HG02759 (cell line): Measurements from ENCODE around the gene SLC23A3.

ENCODE experiments used
- ATAC-seq: cut with Tn5 transposase; IDR thresholded peaks from one replicate; pipeline ENCODE4 v1.9.1; 2021; ENCODE audit warnings: mild to moderate bottlenecking, moderate library complexity; ENCODE audit not compliant: unreplicated experiment

SLC23A3 gene

DNA sequence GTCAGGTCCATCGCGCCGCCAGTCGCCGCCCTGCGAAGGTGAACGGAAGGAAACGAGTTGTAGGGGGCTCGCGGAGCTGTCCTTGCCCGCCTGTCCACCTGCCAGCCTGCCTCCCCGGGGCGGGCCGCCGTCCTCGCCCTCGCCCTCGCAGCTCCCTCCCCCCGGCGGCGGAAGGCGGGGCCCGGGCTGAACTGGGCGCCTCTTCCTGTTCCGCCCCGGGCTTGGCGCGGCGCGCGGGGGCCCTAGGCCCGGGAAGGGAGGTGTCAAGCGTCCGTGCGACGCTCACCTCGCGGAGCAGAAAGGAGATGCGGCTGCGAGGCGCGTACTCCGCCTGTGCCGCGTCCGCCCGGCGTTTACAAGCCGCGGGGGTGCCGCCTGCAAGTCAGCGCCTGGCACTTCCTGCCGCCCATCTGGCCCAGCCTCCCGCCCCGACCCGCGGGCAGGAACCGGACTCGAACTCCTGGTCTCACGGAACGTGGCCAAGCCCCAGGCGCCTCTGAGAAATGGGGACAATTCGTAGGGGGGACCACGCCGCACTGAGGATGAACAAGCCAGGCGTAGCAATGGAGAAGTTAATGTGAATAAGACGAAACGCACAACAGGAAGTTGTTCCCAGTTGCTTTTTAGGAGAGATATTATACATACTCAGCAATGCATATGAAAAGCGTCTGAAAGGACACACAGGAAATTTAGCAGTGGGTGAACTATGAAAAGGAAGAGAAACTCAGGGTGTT lies 7.2 kb upstream of the SLC23A3 start, which contains the start of gene CNPPD1:
TSS of gene CNPPD1 (minus strand) at position 108 of the 734 bp plus-strand sequence. CDS start at position 11, 97 bp downstream.
- peak; percentile 70 for ATAC-seq

DNA sequence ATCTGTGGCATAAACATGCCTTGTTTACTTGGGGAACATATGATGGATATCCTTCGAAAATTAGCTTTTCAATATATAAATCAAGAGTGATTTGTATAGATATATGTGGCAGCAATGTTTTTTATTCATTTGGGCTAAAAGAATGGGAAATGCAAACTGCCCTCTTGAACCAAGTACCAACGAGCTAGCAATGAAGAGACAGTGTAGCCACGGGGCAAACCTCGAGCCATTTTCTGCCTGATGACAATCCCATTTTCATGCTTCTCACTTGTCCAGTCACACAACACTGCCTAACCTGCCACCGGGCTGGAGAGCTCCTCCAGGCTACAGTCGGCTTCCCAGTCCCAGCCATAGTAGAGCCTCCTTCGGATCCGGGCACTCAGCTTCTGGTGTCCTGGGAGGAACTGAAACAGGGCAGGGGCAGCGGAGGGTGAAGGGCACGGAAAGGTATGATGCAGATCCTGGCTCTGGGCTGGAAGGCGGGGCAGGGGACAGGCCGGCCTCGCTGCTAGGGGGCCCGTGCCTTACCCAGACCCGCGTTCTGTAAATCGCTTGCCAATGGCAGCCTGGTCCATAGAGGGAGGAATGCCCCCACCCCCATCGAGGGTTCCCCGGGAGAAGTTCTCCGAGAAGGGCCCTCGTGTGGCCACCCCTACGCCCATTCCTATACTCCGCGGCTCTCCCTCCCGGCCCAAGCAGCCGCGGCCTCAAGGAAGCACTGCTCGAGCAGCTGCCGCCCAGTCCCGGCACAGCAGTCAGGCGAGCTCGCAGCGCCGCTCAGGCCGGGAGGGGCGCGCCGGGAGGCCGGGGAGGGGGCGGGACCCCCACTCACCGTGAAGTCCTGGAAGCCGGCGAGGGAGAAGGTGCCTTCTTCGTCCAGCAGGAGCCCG lies 6.3 kb upstream of the SLC23A3 start:
- peak; percentile 28 for ATAC-seq

DNA sequence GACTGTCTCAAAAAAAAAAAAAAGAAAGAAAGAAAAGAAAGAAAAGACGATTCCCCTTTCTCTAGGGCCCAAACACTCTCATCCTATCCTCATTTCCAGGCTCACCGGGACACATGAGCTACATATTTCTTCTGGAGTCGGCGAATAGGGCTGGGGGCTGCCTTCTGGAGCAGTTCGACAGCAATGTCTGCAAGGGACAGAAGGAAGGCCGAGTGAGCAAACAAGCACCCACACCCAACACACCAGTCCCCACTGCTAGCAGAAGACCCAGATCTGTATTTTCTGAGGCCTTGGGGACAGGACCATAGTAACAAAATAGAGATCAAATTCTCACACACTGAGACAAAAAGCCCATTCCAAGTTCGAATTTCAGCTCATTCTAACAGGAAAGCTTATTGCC lies 5.7 kb upstream of the SLC23A3 start:
- ATAC-seq = no peak

DNA sequence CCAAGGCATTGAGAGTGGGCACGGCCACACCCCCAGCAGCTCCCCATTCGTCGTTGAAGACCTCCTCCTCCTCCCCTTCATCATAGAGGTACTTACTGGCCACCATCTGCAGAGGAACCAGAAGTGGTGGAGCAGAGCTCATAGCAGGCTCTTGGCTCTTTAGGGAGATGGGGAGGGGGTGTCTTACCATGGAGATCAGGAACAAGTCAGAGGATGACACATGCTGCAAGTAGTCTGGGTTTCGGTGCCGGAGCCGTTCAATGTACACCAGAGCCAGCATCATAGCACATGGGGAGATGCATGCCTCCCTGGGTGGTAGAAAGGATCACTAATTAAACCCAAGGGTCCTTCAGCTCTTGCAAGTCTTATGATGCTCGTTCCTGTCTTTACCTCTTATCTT lies 5.0 kb upstream of the SLC23A3 start:
- ATAC-seq = no peak

DNA sequence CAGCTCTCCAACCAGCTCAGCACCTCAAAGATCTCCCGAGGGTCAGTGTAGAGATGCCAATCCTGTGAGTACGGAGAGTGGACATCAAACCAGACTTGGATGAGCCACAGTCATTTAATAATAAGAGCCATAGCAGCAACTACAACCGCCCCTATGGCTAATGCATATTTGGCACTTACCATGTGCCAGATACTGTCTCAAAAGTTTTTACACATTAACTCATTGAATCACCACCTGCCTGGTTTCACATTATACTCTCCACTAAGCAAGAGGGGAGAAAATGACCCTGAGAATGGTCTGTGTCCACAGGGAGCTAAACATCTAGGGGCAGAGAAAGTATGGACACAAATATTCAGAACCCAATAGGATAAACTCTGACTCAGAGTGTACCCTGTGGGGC lies 4.3 kb upstream of the SLC23A3 start:
- ATAC-seq = no peak

DNA sequence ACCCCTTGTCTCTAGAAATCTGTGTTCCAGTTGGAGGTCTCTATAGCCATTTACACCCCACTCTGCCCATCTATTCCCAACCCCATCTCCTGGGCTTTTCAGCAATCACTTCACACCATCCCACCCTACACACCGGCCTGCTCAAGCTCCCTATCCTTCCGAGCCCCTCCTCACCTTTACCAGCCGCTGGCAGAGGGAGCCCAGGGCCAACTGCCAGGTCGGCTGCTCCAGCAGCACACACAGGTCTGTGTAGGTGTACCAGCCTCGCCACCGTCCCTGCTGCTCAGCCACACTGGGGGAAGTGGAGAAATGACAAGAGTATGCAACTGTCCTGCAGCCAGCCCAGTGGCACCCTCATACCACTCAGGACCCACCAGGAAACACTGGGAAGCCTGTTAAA lies 3.3 kb upstream of the SLC23A3 start:
- ATAC-seq = no peak

GRCh38 chr2:219172231-219173154 lies 2.7 kb upstream of the SLC23A3 start:
- no peak for ATAC-seq

DNA sequence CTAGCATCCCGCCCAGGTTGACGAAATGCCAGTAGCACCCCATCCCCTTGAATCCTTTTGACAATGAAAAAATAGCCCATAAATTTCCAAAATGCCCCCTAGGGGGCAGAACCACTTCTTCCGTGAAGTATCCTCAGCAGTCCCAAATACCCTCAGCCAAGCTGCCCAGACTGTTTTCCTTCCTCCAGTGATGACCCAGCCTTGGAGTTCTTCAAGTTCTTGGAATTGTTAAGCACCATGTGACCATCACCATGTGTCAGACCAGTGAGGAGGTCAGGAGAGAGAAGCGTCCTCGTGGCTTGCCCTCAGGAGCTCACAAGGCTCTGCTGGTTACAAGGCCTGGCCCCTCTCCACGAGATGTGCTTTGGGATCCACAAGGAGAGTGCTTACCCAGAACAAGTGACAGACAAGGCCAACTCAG lies 1.4 kb upstream of the SLC23A3 start:
- ATAC-seq = no peak

DNA sequence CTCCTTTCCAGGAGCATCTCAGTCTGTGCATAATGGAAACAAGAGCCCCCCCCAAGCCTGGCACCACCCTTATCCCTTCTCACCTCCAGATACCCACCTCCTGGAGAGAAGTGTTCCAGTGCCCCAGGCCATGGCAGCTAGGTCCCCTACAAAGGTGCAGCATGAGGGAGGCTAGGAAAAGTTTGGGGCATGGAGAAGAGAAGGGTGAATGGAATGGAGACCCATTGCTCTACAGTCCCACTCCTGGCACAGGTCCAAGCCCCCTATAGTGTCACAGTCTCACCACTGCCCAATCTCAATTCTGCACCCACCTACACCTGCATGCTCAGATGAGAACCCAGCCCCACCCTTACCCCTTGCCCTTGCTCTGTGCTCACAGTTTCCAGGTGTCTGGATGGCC lies 897 bp downstream of the SLC23A3 start:
- ATAC-seq = no peak

- ATAC-seq = no peak
Measured at GRCh38 chr2:219168526-219168925, 1.3 kb downstream of the SLC23A3 start.

GRCh38 chr2:219167997-219168396 lies 1.8 kb downstream of the SLC23A3 start:
- no peak for ATAC-seq

- ATAC-seq = no peak
Measured at GRCh38 chr2:219165058-219165911, 4.5 kb downstream of the SLC23A3 start.

- no peak for ATAC-seq
Measured at GRCh38 chr2:219163156-219163555, 6.7 kb downstream of the SLC23A3 start.

DNA sequence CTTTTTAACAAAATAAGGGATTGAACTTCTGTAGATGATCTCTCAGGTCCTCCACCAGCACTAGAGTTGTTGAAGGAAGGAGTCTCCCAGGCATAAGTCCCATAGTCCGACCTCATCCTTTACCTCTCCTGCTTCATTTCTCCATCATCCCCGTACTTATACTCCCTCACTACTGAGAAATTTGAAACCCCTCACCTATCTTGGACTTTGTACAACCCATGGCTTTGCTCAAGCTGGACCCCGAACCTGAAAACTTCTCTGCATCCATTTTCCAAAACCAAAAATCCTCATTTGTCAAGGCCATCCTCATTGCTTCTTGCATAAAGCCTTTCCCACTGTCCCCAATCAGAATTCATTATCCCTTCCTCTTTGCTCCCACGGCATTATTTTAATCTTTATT lies 8.7 kb downstream of the SLC23A3 start:
- no peak for ATAC-seq

DNA sequence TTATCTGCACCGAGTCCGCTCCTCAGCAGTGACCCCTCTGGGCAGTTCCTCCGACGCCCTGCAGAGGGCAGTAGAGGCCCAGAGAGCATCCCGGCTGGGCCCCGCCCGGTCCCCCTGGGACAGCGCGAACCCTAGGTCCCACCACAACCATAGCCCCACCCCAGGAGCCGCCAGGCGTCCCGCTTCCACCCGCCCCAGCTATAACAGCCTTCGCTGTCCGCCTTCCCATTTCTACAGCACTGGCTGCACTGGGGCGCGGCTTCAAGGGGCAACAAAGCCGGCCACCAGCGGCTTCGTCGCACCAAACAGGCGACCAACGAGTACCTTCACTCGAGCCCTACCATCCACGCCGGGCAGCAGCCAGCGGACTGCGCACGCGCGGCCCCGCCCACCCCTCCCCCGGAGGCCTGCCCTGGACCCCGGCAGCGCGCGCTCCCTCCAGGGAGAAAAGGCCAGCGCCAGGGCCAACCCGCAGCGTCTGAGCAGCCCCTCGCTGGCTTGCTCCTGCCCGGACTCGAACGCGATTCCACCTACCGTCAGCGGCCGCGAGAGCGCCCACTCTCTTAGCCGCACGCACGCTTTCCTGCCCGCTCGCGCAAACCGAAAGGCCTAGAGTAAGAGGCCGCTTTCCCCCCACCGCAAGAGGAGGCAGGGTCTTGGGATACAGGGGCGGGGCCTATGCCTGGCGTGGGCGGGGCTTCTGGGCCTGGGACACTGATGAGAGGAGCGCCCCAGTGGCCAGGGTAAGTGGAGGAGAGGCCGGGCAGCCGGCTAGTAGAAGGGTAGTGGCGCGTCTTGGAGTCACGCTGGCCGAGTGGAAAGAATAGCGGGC lies 9.4 kb downstream of the SLC23A3 start, which contains the start of gene NHEJ1:
TSS of gene NHEJ1 (minus strand) at position 630 of the 832 bp plus-strand sequence. CDS start 2,453 bp downstream, outside the sequence.
- peak; percentile 90 for ATAC-seq

DNA sequence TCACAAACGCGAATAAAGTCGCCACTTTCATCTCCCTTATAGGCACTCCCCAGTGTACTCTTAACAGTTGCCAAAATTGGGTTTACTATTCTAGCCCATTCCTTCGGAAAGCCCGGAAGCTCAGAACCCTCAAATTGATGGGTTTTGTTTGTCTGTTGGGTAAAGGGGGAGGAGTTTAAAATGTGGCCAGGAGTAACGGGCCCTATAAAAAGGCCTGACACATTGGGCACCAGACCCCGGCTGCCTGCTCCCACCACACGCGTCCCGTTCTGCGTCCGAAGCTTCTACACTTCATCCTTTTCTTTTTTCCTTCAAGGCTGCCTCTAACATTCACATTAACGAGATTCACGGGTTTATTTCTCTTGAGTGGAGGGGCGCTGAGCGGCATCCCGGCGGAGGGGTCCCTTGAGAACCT lies 10.1 kb downstream of the SLC23A3 start:
- ATAC-seq = no peak

- ATAC-seq = no peak
Measured at GRCh38 chr2:219158586-219158985, 11.2 kb downstream of the SLC23A3 start.

DNA sequence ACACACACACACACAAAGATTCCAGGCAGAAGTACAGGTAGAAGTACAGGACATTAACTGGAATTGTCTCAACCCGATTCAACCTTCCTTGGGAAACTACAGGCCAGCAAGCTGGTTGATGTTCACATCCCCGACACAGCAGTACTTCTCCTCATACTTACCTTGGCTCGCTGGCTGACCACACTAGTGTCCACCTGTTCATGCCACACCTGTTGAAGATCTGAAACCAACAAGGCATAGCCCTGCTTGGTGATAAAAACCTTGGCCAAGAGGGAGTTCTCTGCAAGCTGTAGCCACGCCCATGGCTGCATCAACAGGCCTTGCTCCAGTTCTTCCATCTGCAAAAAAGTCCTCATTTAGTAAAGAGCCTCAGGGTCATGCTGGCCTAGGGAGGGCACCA lies 11.8 kb downstream of the SLC23A3 start:
- no peak for ATAC-seq

- ATAC-seq = no peak
Measured at GRCh38 chr2:219157396-219157795, 12.4 kb downstream of the SLC23A3 start.
